GM15510 (cell line): ENCODE measurements around the gene SPINK4.

Experiments
- POLR2A ChIP-seq: IDR thresholded peaks from 3 replicates; pipeline ENCODE4 v1.6.1; 2011; ENCODE audit warnings: borderline replicate concordance; ENCODE audit not compliant: insufficient read length; ENCODE audit errors: extremely low read depth

SPINK4 gene

GRCh38 chr9:33244137-33244784, 4.3 kb downstream of the SPINK4 start:
- TF ChIP-seq POLR2A, result no peak

- no peak for TF ChIP-seq POLR2A
Observed at GRCh38 chr9:33245341-33245740, 5.4 kb downstream of the SPINK4 start.

GRCh38 chr9:33246269-33246860, 6.4 kb downstream of the SPINK4 start:
- no peak for TF ChIP-seq POLR2A

- no peak for TF ChIP-seq POLR2A
Observed at GRCh38 chr9:33248606-33249005, 8.6 kb downstream of the SPINK4 start.

GRCh38 chr9:33249087-33249658, 9.2 kb downstream of the SPINK4 start:
- no peak for TF ChIP-seq POLR2A

- no peak for TF ChIP-seq POLR2A
Observed at GRCh38 chr9:33249983-33250382, 10.0 kb downstream of the SPINK4 start.

GRCh38 chr9:33250458-33250995, 10.6 kb downstream of the SPINK4 start:
- TF ChIP-seq POLR2A, result no peak

GRCh38 chr9:33254211-33254610, 14.2 kb downstream of the SPINK4 start:
- TF ChIP-seq POLR2A, result no peak

- TF ChIP-seq POLR2A, result no peak
Observed at GRCh38 chr9:33255014-33255413, 15.0 kb downstream of the SPINK4 start.

- TF ChIP-seq POLR2A, result no peak
Observed at GRCh38 chr9:33255471-33255870, 15.5 kb downstream of the SPINK4 start.

- TF ChIP-seq POLR2A, result no peak
Observed at GRCh38 chr9:33256236-33256635, 16.3 kb downstream of the SPINK4 start.

- TF ChIP-seq POLR2A, result no peak
Observed at GRCh38 chr9:33257276-33257675, 17.3 kb downstream of the SPINK4 start.

- no peak for TF ChIP-seq POLR2A
Observed at GRCh38 chr9:33260372-33260771, 20.4 kb downstream of the SPINK4 start.

- TF ChIP-seq POLR2A, result no peak
Observed at GRCh38 chr9:33263131-33264002, 23.4 kb downstream of the SPINK4 start.

- TF ChIP-seq POLR2A, result no peak
Observed at GRCh38 chr9:33264003-33264472, 24.1 kb downstream of the SPINK4 start.
